ENCODE data around the gene IFNA8. TPM values are rescaled to one million over a fixed set of nuclear protein-coding genes. Genes with fewer than 3 reads are reported as not detected.

The IFNA8 gene
- total RNA-seq: not detected in 2 replicates

GRCh38 chr9:21408817-21409216 lies at the start of gene IFNA8:
TSS of gene IFNA8 (plus strand) at chr9:21409117. CDS start at chr9:21409177, 60 bp downstream.

GRCh38 chr9:21367957-21368356 lies 41.0 kb upstream of the IFNA8 start, which contains the start of gene IFNA13:
TSS of gene IFNA13 (minus strand) at chr9:21368057. CDS start at chr9:21368010, 47 bp downstream.

GRCh38 chr9:21385131-21385670 lies 23.7 kb upstream of the IFNA8 start, which contains the start of gene IFNA2:
TSS of gene IFNA2 (minus strand) at chr9:21385398. CDS start at chr9:21385329, 69 bp downstream.

GRCh38 chr9:21440139-21440538 lies 31.2 kb downstream of the IFNA8 start, which contains the start of gene IFNA1:
TSS of gene IFNA1 (plus strand) at chr9:21440439. CDS start at chr9:21440508, 69 bp downstream.

Other genes starting within 250 kb of the IFNA8 start
- gene IFNA21, start 242.5 kb upstream of the IFNA8 start, total RNA-seq: not detected in 2 replicates
- gene IFNA4, start 221.5 kb upstream of the IFNA8 start, total RNA-seq: not detected in 2 replicates
- gene IFNA7, start 206.9 kb upstream of the IFNA8 start, total RNA-seq: not detected in 2 replicates
- not detected in 2 replicates for gene IFNA10, start 202.0 kb upstream of the IFNA8 start, total RNA-seq
- gene IFNA16, start 191.8 kb upstream of the IFNA8 start, total RNA-seq: not detected in 2 replicates
- gene IFNA17, start 180.9 kb upstream of the IFNA8 start, total RNA-seq: not detected in 2 replicates
- gene IFNA14, start 169.1 kb upstream of the IFNA8 start, total RNA-seq: not detected in 2 replicates
- gene IFNA5, start 103.8 kb upstream of the IFNA8 start, total RNA-seq: not detected in 2 replicates
- 25.3 and 26.6 TPM in 2 replicates for gene KLHL9, start 73.7 kb upstream of the IFNA8 start, total RNA-seq
- not detected in 2 replicates for gene IFNA6, start 58.2 kb upstream of the IFNA8 start, total RNA-seq
- not detected in 2 replicates for gene IFNA13, start 41.1 kb upstream of the IFNA8 start, total RNA-seq
- not detected in 2 replicates for gene IFNA2, start 23.7 kb upstream of the IFNA8 start, total RNA-seq
- not detected in 2 replicates for gene IFNA1, start 31.3 kb downstream of the IFNA8 start, total RNA-seq
- gene IFNE, start 73.2 kb downstream of the IFNA8 start, total RNA-seq: not detected in 2 replicates

Data from mammary microvascular endothelial cell (primary cell).